DOHH2 (cell line): ENCODE results near the gene CEACAM21.

ENCODE experiments used
- CTCF ChIP-seq: fragments of 200-600 bp; sonication (generic); IDR thresholded peaks from one replicate; pipeline ENCODE4 v1.5.1; 2014; ENCODE audit warnings: antibody characterized with exemption, mild to moderate bottlenecking, low read depth, low read length; ENCODE audit not compliant: poor library complexity, severe bottlenecking
- EZH2phosphoT487 ChIP-seq: fragments of 200-600 bp; sonication (generic); IDR thresholded peaks from 2 replicates; pipeline ENCODE4 v1.6.1; 2017; ENCODE audit warnings: borderline replicate concordance, mild to moderate bottlenecking, antibody characterized with exemption, low read length, moderate library complexity, mixed read lengths

- TF ChIP-seq CTCF (no peak), EZH2phosphoT487 (no peak)
Observed at GRCh38 chr19:41529484-41530183, 46.3 kb upstream of the CEACAM21 start.
